ENCODE data around the gene FCHSD2.

DNA sequence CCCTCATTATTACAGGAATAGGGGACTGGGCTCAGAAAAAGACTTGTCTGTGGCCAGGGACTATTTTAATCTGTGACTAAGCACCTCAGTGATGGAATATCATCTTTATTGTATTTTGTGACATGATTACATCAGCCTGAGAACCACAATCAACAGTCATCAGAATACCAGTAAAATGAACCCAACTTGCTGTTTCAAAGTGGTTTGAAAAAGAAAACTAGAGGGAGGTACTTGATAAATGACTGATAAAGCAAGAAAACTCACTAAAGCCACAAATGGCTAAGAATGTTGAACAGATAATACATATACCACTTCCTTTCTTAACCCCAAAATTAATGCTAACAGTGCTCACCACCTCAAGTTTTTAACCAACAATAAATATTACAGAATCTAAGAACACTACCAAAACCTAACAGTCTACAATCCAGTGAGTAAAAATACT is 172.2 kb downstream of the FCHSD2 start:
- TF ChIP-seq CTCF (IDR thresholded peaks at IDR 0.05) = no peak
- TF ChIP-seq HDAC2 (IDR thresholded peaks at IDR 0.05) = no peak
- no peak for TF ChIP-seq EP300 (IDR thresholded peaks at IDR 0.05)
- no peak for TF ChIP-seq MAZ (IDR thresholded peaks at IDR 0.05; ENCODE audit: borderline replicate concordance, low read depth, low read length)
- TF ChIP-seq KDM1A (IDR thresholded peaks at IDR 0.05; ENCODE audit: low read depth) = no peak
